Endothelial cell of umbilical vein (primary cell): ENCODE measurements around the gene CD81. TPM values are rescaled to one million over a fixed set of nuclear protein-coding genes. Genes with fewer than 3 reads are reported as not detected.

Experiments used
- BruUV-seq: library from RNA; stranded (reverse); fragments of 400-500 nt; replicated peaks from 2 replicates; lab custom pipeline; 2021; lab: Mats Ljungman, UMichigan
- CTCF ChIA-PET: fragments of 300-600, 350-600 bp; sonication (Branson Sonifier 250); formaldehyde crosslinking; loops from one replicate; lab custom pipeline; 2021; ENCODE audit warnings: antibody characterized with exemption, inconsistent platforms; lab: Charles Lee
- POLR2A ChIA-PET: fragments of 300-600, 350-600 bp; sonication (Branson Sonifier 250); formaldehyde crosslinking; loops from one replicate; lab custom pipeline; 2021; ENCODE audit warnings: antibody characterized with exemption, inconsistent platforms; lab: Charles Lee
- DNase-seq: peaks from one replicate; pipeline ENCODE4 v3.0.0-alpha.2; 2011; ENCODE audit warnings: low read depth, low spot score
- FAIRE-seq: peaks from 2 replicates; lab custom pipeline; 2011; peaks lifted over from hg19 to GRCh38; lab: Jason Lieb, UNC
- H2AFZ ChIP-seq: 2 replicates; pipeline ENCODE4 v1.6.0; 2012; ENCODE audit warnings: low read depth, low read length, control low read depth, inconsistent platforms
- H3K27ac ChIP-seq: 2 replicates; pipeline ENCODE4 v1.5.1; 2011; ENCODE audit warnings: low read depth, mild to moderate bottlenecking, control low read depth, low read length, moderate library complexity; ENCODE audit not compliant: insufficient read depth
- H3K27me3 ChIP-seq, 2 experiments: 2 replicates each; pipeline versions ENCODE4 v1.6.0 to v1.6.1; 2011; ENCODE audit warnings: low read length in 2 of 2, mixed read lengths in 1 of 2; ENCODE audit not compliant: control insufficient read depth in 2 of 2, insufficient read depth in 2 of 2
- H3K36me3 ChIP-seq, 2 experiments: 2 replicates in 1 of 2; 3 replicates in 1 of 2; pipeline ENCODE4 v1.5.1; 2011; ENCODE audit warnings: low read length in 2 of 2, mild to moderate bottlenecking in 1 of 2, moderate library complexity in 1 of 2; ENCODE audit not compliant: control insufficient read depth in 2 of 2, insufficient read depth in 2 of 2; ENCODE audit errors: extremely low read depth in 1 of 2
- H3K4me1 ChIP-seq: 3 replicates; pipeline ENCODE4 v1.5.1; 2011; ENCODE audit warnings: mild to moderate bottlenecking, low read length; ENCODE audit not compliant: control insufficient read depth, insufficient read depth; ENCODE audit errors: extremely low read depth
- H3K4me2 ChIP-seq: 2 replicates; pipeline ENCODE4 v1.6.1; 2011; ENCODE audit warnings: low read length, control low read depth, mixed read lengths; ENCODE audit not compliant: insufficient read depth
- H3K4me3 ChIP-seq, 3 experiments: fragments of 200-600 bp in 1 of 3; sonication (generic), shearing (Covaris generic) in 1 of 3; replicated peaks in 1 of 3; 2 replicates each; pipeline ENCODE4 v1.5.1; 2011 to 2016; ENCODE audit warnings: control low read depth in 3 of 3, low read length in 3 of 3, mild to moderate bottlenecking in 2 of 3, inconsistent platforms in 1 of 3, low read depth in 1 of 3, moderate library complexity in 1 of 3; ENCODE audit not compliant: insufficient read depth in 1 of 3
- H3K79me2 ChIP-seq: 2 replicates; pipeline ENCODE4 v1.6.0; 2012; ENCODE audit warnings: low read length, inconsistent platforms; ENCODE audit not compliant: control insufficient read depth, insufficient read depth
- H3K9ac ChIP-seq: replicated peaks from 2 replicates; pipeline ENCODE3; 2011; ENCODE audit warnings: low read length, control low read depth; ENCODE audit not compliant: insufficient read depth; ENCODE audit errors: extremely low read depth
- H3K9me1 ChIP-seq: replicated peaks from 3 replicates; pipeline ENCODE4 v1.6.0; 2011; ENCODE audit warnings: mild to moderate bottlenecking, low read length; ENCODE audit not compliant: control insufficient read depth, insufficient read depth; ENCODE audit errors: extremely low read depth
- H3K9me3 ChIP-seq: replicated peaks from 2 replicates; pipeline ENCODE4 v1.5.1; 2012; ENCODE audit warnings: low read length, inconsistent platforms; ENCODE audit not compliant: control insufficient read depth, insufficient read depth
- H4K20me1 ChIP-seq: replicated peaks from 2 replicates; pipeline ENCODE3; 2011; ENCODE audit warnings: mild to moderate bottlenecking, low read length; ENCODE audit not compliant: control insufficient read depth, insufficient read depth; ENCODE audit errors: extremely low read depth
- EZH2 ChIP-seq: IDR thresholded peaks from 2 replicates; pipeline ENCODE4 v1.6.1; 2012; ENCODE audit warnings: borderline replicate concordance, low read depth, mild to moderate bottlenecking, moderate library complexity, low read length, inconsistent platforms; ENCODE audit not compliant: severe bottlenecking
- FOS ChIP-seq: IDR thresholded peaks from 2 replicates; pipeline ENCODE4 v1.6.1; 2011; ENCODE audit warnings: mild to moderate bottlenecking, low read length, moderate library complexity, borderline replicate concordance; ENCODE audit not compliant: insufficient read depth
- GATA2 ChIP-seq: IDR thresholded peaks from 2 replicates; pipeline ENCODE4 v1.7.0; 2011; ENCODE audit warnings: low read depth, mild to moderate bottlenecking, moderate library complexity, mixed read lengths, low read length; ENCODE audit not compliant: insufficient read length, insufficient read depth
- JUN ChIP-seq: IDR thresholded peaks from 2 replicates; pipeline ENCODE4 v1.6.1; 2011; ENCODE audit warnings: borderline replicate concordance, low read depth; ENCODE audit not compliant: insufficient read length, insufficient read depth
- POLR2A ChIP-seq: IDR thresholded peaks from 2 replicates; pipeline ENCODE4 v1.6.1; 2012; ENCODE audit warnings: low read depth, mild to moderate bottlenecking, control low read depth, low read length
- POLR2AphosphoS5 ChIP-seq: IDR thresholded peaks from 2 replicates; pipeline ENCODE4 v1.6.1; 2012; ENCODE audit warnings: low read depth, mild to moderate bottlenecking, control low read depth, low read length, moderate library complexity; ENCODE audit not compliant: insufficient read depth
- dilution Hi-C: fragments of 300-500 bp; cut with MboI; formaldehyde crosslinking; loops from one replicate; pipeline ENCODE4 v1.15.0; 2019; ENCODE audit warnings: low sequenced_read_pairs; ENCODE audit not compliant: extremely low pct_ligation_motif_present
- intact Hi-C: fragments of 100-400 bp; cut with micrococcal nuclease; formaldehyde crosslinking; loops from one replicate; pipeline ENCODE4 v1.10.0; 2022
- polyA plus RNA-seq, 4 experiments: library from polyadenylated mRNA; depleted of rRNA in 3 of 4; stranded (reverse) in 3 of 4; unstranded in 1 of 4; fragments of >200 nt; gene quantifications; 2 replicates each; pipeline versions ENCODE4 v1.2.1 to v1.2.3, GENCODE V29; 2011 to 2012; ENCODE audit warnings: missing spikeins in 1 of 4
- total RNA-seq: library from RNA; stranded (reverse); gene quantifications from 2 replicates; pipeline ENCODE4 v1.2.3, GENCODE V29; 2021
- TF ChIP-seq, protein P1 (sequence below), 2 donors: IDR thresholded peaks; 1 replicate in 1 of 2; 2 replicates in 1 of 2; pipeline ENCODE4 v1.5.1; 2011; ENCODE audit warnings: low read length in 2 of 2, mild to moderate bottlenecking in 2 of 2, moderate library complexity in 2 of 2, control low read depth in 1 of 2, inconsistent platforms in 1 of 2, low read depth in 1 of 2; ENCODE audit not compliant: insufficient read depth in 1 of 2; ENCODE audit errors: extremely low read depth in 1 of 2

CD81 gene
- total and polyA plus RNA-seq, 2 donors (not counting 3 experiments of a cell fraction or from before 2014, with no cell fraction given) = 409 to 802 TPM

DNA sequence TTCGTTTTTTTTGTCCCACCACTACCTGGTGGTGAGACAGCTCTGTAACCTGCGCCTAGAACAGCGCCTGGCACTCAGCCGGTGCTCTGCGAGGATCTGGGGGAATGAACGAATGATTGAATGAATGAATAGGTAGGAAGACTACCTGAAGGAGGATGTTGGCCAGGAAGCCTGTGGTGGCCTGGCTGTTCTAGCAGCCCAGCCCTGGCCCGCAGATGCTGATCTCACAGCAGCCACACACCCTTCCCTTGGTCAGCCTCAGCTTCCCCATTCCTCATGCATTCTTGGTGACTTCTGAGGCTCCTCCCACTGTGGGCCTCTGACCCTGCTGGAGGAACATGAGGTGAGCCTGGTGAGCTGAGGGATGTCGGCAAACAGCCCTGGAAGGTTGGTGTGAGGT is 63.5 kb downstream of the CD81 start:
- Histone ChIP-seq H3K79me2 (no peaks in the 10 kb centered on the region), H2AFZ (no peak overlapping the region), H3K36me3 (no peaks in the 10 kb centered on the region), H3K9me1 (no peaks in the 10 kb centered on the region), H4K20me1 (no peaks in the 10 kb centered on the region), H3K27me3 (peaks cover 7 to 9% of the 10 kb centered on the region in 2 experiments), H3K4me1 (no peaks in the 10 kb centered on the region), H3K4me3 (no peak overlapping the region), H3K9ac (no peak overlapping the region), H3K9me3 (no peaks in the 10 kb centered on the region), H3K27ac (no peak overlapping the region), H3K4me2 (no peak overlapping the region)
- BruUV-seq = no TSS peak
- CTCF ChIA-PET = interaction anchor here (0.6 to 2.1 kb wide), 3 partner anchors 10 to 92 kb away, joined by 3 to 6 read pairs (median 3); no protein-coding TSS in a partner anchor
- intact Hi-C loops (no loop called here), dilution Hi-C loops (no loop called here)
- FAIRE-seq (no peak), DNase-seq (no peak)
- TF ChIP-seq POLR2A = no peak
- TF ChIP-seq FOS = no peak
- TF ChIP-seq, protein P1, sequence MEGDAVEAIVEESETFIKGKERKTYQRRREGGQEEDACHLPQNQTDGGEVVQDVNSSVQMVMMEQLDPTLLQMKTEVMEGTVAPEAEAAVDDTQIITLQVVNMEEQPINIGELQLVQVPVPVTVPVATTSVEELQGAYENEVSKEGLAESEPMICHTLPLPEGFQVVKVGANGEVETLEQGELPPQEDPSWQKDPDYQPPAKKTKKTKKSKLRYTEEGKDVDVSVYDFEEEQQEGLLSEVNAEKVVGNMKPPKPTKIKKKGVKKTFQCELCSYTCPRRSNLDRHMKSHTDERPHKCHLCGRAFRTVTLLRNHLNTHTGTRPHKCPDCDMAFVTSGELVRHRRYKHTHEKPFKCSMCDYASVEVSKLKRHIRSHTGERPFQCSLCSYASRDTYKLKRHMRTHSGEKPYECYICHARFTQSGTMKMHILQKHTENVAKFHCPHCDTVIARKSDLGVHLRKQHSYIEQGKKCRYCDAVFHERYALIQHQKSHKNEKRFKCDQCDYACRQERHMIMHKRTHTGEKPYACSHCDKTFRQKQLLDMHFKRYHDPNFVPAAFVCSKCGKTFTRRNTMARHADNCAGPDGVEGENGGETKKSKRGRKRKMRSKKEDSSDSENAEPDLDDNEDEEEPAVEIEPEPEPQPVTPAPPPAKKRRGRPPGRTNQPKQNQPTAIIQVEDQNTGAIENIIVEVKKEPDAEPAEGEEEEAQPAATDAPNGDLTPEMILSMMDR (IDR thresholded peaks at IDR 0.05; ENCODE audit: extremely low read depth in 1 of 2, insufficient read depth in 1 of 2, low read depth in 1 of 2, low read length in 2 of 2) = no peak
- TF ChIP-seq EZH2 = no peak
- TF ChIP-seq JUN = no peak
- no peak for TF ChIP-seq GATA2
- TF ChIP-seq POLR2AphosphoS5 = no peak
- POLR2A ChIA-PET = no interaction called here
